Measurements from ENCODE around the gene IQCB1.
A peak's percentile ranks its signal among the peaks of the same experiment; 100 is the strongest.

Gene IQCB1

GRCh38 chr3:121740896-121741295, 94.0 kb downstream of the IQCB1 start:
- no peak for FAIRE-seq

GRCh38 chr3:121739902-121740301, 95.0 kb downstream of the IQCB1 start:
- no peak for FAIRE-seq

- FAIRE-seq: no peak
These were observed 97.2 kb downstream of the IQCB1 start for GRCh38 chr3:121737644-121738043.

GRCh38 chr3:121736112-121736511, 98.7 kb downstream of the IQCB1 start:
- no peak for FAIRE-seq

GRCh38 chr3:121735047-121735696, 99.7 kb downstream of the IQCB1 start:
- FAIRE-seq: no peak

- peak; percentile 93 for FAIRE-seq
These were observed 103.7 kb downstream of the IQCB1 start for GRCh38 chr3:121730940-121731687.

- FAIRE-seq: no peak
These were observed 110.7 kb downstream of the IQCB1 start for GRCh38 chr3:121724130-121724529.

GRCh38 chr3:121723485-121723884, 111.4 kb downstream of the IQCB1 start:
- FAIRE-seq: no peak

- FAIRE-seq: no peak
These were observed 112.4 kb downstream of the IQCB1 start for GRCh38 chr3:121722411-121722810.

GRCh38 chr3:121720163-121720562, 114.7 kb downstream of the IQCB1 start:
- no peak for FAIRE-seq

Measured in islet of Langerhans (tissue), 1 donor.